Right ventricle myocardium inferior (tissue), 1 donor: ENCODE data around the gene FAM161A. TPM values are rescaled to one million over a fixed set of nuclear protein-coding genes. Genes with fewer than 3 reads are reported as not detected.

ENCODE experiments used
- ATAC-seq: fragments of 200-7000 bp; cut with Tn5 transposase; one replicate; pipeline ENCODE4 v1.9.1; 2020; ENCODE audit warnings: mild to moderate bottlenecking, moderate library complexity
- DNase-seq: peaks from one replicate; pipeline ENCODE4 v3.0.0; 2021; ENCODE audit errors: missing footprints
- intact Hi-C: fragments of 100-400 bp; cut with DNase I; formaldehyde crosslinking; loops from one replicate; pipeline ENCODE4 v1.11.0; 2022
- total RNA-seq: library from RNA; stranded (reverse); fragmentation: NEBNext Ultra II Directional; extraction: Animal tissue kit (Norgen Biotek cat#: 25700); gene quantifications from one replicate; pipeline ENCODE4 v1.2.1, GENCODE V29; 2021
- donor health status: DM: no; HTN: yes; CAD: no; lungs with severe emphysema.

Gene FAM161A
- total RNA-seq, 1 donor from 2014 or later: 0.60 TPM

DNA sequence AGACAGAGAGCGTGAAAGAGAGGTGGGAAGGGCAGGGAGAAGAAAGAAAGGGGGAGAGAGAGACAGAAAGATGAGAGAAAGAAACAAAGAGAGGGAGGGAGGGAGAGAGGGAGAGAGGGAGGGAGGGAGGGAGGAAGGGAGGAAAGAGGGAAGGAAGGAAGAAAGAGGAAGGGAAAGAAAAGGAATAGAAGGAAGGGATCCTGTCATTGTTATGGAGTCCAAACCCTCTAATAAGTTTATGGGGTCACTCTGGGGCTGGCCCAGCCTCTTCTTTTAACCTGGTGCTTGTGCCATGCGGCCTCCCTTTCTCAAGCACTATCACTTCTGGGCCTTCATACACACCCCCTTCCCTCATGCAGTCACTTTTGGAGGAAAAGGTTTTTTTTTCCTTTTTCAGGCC lies 58.5 kb downstream of the FAM161A start:
- ATAC-seq (no peak), DNase-seq (no peak)
- intact Hi-C loops: loop anchor here (10.0 kb wide), 1 partner anchor 261 kb away; the partner anchor contains the start of gene XPO1

DNA sequence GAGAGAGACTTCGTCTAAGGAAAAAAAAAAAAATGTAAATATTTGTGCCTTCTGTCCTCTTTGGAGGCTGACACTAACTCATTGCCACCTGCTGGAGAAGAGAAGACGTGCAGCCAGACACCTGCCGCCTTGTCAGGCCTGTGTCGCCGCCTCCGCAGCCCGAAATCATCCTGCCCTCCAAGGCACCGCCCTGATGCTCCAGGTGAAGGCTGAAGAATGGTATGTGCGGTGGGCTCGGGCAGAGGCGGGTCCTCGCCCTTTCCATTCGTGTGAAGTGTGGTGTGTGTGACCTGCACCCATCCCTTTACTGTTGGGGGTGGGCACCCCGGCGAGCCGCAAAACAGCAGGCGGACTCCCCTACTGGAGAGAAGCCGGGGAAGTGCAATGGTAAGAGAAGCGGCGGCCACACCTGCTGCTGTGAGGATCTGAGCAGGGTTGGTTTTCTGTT lies 60.4 kb downstream of the FAM161A start:
- intact Hi-C loops: loop anchor here (10.0 kb wide), 1 partner anchor 259 kb away; the partner anchor contains the start of gene XPO1
- DNase-seq (no peak), ATAC-seq (peak; percentile 72)

DNA sequence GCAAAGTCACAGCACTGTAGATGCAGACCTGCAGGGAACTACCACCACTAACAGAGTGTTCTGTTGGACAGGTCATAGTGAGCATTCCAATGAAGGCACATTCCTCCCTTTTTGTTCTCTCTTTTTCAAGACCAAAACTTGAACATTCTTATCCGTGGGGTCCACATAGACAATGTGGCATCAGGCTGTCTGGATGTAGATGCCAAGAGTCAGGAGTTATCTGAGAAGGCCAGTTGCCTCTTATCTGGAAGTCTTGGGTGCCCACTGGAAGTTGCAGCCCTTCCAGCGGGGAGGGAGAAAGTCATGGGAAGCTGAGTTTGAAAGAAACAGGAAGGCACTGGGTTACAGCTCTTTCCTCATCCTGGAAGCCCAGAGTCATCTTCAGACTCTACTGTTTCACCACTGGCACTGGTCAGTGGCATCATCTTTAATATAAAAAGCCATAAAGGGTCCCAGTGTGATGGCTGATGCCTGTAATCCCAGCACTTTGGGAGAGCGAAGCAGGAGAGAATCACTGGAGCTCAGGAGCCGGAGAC lies 61.4 kb downstream of the FAM161A start:
- DNase-seq (no peak), ATAC-seq (no peak)
- intact Hi-C loops: loop anchor here (10.0 kb wide), 1 partner anchor 258 kb away; the partner anchor contains the start of gene XPO1

DNA sequence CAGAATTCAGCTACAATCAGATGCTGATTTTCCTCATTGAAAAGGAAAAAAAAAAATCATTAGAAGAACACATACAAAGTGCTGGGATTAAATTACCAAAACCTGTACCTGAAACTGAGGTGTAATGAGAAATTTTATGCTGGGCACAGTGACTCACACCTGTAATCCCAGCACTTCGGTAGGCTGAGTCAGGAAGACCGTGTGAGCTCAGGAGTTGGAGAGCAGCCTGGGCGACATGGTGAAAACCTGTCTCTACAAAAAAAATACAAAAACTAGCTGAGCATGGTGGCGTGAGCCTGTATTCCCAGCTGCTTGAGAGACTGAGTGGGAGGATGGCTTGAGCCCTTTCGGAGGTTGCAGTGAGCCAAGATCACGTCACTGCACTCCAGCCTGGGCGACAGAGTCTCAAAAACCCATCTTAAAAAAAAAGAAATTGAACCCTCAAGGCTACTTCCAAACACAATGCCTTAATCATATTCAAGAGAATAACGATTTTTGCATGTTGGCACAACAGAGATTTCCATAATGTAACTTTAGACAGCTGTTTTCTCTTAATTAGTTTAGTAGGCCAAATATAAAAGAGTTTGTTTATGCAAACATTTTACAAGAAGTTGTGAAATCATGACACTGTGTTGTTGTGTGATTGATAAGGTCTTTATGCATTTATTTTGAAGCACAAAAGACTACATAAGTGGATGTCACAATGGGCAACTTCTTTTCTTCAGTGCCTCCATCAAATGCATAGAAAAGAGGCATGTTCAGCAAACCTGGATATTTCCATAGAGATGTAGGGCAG lies 63.9 kb downstream of the FAM161A start:
- no peak for DNase-seq
- intact Hi-C loops: loop anchor here (10.0 kb wide), 1 partner anchor 255 kb away; the partner anchor contains the start of gene XPO1
- ATAC-seq: no peak

DNA sequence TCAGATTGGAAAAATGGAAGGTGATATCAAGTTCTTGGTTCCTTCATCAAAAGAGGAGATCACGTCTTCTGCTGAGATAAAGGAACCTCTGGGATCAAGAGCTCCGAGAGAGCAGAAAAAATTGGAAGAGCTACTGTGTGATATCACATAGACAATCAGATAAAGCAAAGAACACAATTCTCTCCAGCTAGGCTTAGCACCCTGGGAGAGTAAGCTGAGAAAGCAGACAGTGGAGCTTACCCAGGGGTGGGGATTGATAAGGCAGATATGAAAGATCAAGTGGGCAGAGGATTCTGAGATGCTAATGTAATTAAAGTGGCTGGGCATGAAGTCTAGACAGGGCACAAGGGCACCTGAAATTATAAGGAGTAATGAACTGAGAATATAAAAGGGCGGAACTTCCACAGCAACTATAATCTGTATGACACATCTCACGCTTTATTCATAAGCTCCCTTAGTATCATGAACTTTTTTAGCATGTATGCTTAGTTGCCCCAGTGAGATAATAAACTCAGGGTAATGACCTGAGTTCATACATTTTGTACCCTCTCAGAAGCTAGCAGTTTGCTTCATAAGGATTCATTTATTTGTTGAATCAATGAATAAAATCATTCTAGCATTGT lies 65.8 kb downstream of the FAM161A start:
- DNase-seq (no peak), ATAC-seq (no peak)
- intact Hi-C loops: no loop called here

DNA sequence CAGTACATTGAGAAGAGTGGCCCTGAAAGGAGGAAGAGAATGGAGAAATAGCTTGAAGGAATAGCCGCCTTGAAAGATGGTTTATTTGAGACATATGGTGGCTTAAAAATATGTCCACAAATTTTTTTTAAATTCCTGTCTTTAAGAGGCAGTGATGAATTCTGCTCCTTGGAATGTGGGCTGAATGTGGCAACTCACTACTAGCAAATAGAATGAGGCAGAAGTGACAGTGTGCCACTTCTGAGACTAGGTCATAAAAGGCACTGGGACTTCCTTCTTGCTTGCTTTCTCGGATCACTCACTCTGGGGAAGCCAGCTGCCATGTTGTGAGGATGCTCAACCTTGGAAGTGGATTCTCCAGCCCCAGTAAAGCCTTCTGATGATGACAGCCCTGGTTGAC lies 67.0 kb downstream of the FAM161A start:
- ATAC-seq (no peak), DNase-seq (no peak)
- intact Hi-C loops: no loop called here

DNA sequence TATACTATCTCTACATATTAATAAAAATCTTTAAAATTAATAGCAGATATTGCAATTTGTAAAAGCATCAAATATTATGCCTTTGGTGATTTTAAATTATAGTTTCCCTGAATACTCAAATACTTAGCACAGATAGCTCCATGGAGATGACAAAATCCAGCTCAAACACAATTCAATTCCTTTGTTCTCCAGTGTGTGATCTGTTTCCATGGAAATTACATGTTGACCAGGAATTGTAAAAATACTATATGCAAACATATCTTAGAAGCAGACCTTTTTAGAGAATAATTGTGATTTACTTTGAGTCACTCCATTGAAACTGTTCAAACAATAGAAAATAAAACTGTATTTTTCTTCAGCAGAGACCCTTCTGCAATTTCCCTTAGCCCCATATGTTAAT lies 68.3 kb downstream of the FAM161A start:
- intact Hi-C loops: no loop called here
- no peak for ATAC-seq
- DNase-seq: no peak

DNA sequence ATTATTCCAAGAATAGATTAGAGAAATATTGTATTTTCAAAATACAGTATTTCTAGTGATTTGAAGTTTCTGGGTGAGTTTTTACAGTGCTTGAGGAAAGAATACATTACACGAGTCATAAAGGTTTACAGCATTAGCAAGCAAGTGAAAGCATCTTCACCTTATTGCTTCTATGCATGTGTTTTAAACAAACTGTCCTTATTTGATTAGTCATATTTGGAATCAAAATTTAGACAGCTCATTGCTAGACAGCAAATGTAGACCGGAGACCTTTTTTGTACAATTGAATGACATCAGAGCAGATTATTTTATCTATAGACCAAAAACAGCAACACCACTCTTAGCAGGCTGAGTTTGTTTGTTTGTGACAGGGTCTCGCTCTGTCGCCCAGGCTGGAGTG lies 69.2 kb downstream of the FAM161A start:
- ATAC-seq (no peak), DNase-seq (no peak)
- intact Hi-C loops: no loop called here

DNA sequence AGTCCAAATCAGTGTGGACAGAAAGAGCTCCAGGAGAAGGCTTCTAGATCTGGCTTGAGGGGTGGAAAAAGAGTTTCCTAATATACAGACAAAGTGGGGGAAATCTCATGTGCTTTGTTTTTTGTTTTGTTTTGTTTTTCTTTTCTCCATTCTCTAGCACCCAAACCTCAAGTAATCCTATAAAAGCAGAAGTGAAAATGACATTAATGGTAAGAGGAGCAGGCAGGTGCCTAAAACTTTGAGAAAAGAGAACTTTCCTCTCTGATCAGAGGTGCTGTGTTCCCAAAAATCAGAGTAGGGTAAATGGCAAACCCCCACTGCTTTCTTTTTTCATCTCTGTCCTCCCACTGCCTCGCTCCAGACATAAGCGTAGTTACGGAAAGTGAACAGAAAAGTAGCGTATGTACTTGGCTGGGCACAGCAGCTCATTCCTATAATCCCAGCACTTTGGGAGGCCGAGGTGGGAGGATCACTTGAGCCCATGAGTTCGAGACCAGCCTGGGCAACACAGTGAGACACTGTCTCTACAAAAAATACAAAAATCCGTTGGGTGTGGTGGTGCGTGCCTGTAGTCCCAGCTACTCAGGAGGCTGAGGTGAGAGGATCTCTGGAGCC lies 77.8 kb downstream of the FAM161A start:
- intact Hi-C loops: no loop called here
- DNase-seq: no peak
- no peak for ATAC-seq

Other genes with a start within 250 kb of the FAM161A start
- 105 TPM for gene CCT4, start 34.6 kb upstream of the FAM161A start, total RNA-seq
- 59.5 TPM for gene COMMD1, start 51.6 kb upstream of the FAM161A start, total RNA-seq